Endometrial microvascular endothelial cells (primary cell): ENCODE results near the gene TCF4. TPM values are rescaled to one million over a fixed set of nuclear protein-coding genes. Genes with fewer than 3 reads are reported as not detected.

Experiments used
- in situ Hi-C: cut with HindIII; loops from 2 replicates; pipeline ENCODE4 v1.10.0; 2017; ENCODE audit warnings: low sequenced_read_pairs, low pct_unique_long_range_greater_than_20kb; ENCODE audit errors: inconsistent ontology term
- total RNA-seq: library from RNA; depleted of rRNA; stranded (reverse); fragments of >200 nt; gene quantifications from one replicate; pipeline ENCODE4 v1.2.3, GENCODE V29; 2015; ENCODE audit errors: inconsistent ontology term

The TCF4 gene
- total RNA-seq, 1 donor from 2014 or later: 80.0 TPM

DNA sequence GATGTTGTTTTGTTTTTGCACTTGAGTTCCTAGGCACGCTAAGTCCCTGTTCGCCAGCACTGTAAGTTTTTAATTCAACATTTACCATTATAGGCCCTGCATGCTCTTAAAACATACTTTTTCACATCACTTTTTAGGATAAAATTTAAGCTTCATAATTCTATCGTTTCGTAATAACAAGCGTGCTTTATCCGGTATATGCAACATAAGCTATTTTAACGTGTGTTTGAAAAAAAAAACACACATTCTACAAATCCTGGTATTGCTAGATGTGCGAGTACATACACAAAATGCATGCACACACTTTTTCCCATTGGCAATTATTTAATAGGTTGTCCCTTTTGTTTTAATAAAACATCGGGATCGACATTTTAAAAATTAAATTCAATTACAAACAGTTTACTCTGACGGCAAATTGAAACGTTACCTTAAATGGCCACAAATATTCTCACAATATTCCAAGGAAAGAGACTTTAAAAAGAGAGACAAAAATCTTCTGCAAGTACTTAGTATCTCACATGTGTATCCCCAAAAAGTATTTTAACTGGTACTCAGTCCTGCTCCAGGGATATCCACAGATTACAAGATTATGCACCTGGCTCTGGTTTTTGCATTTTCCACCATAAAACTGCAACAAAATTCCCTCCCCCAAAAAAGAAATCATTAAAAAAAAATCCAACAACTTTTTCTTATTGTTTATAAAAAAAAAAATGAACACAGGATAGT, 1.0 kb upstream of the TCF4 start:
- in situ Hi-C loops: no loop called here

DNA sequence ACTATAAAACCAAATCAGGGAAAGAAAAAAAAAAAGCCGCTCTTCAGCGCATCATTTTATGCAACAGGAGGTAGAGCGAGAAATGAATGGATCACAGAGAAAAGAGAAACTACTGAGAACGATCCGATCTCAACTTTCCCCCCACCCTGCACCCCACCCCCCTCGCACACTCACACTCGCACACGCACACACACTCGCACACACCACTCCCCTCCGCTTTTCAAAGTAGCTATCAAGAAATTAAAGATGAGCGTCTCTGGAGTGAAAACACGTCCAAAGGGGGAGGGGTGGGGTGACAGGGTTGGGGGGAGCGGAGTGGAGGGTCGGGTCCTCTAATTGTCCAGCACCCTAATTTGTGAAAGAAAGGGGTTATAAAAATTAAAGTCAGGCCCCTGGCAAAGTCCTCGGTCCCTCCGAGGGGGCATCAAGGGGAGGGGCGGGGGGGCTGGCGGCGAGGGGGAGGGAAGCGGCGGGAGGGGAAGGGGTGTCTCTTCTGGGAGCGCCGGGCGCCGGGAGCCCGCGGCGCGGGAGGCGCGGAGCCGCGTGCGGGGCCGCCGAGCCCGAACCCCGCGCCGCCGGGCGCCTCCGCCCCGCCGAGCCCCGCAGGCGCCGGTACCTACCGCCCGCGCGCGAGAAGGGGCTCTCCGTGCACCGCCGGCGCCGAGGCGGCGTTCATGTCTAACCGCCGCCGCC, 428 bp downstream of the TCF4 start:
- in situ Hi-C loops: no loop called here

DNA sequence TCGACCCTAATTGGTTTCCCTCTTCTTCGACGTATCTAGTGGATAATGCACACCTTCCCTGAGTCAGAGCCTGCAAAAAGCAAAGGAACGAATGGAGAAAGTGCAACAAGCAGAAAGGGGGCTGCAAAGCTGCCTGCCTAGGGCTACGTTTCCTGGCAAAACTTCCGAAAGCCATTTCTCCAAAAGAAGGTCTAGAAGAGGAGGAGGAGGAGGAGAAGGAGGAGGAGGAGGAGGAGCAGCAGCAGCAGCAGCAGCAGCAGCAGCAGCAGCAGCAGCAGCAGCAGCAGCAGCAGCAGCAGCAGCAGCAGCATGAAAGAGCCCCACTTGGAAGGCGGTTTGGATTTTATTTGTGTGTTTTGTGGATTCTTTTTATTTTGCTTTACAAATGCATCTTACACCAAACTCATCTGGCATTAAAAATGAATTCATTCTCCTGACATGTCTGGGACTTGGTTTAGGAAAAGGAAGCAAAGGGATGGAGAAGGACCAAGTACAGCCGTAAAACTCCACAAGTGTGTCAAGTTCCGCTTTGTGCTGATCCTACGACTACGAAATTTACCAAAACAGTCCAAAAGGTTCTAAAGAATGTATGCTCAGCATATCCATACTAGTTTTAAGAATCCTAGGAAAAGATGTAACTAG, 2.0 kb downstream of the TCF4 start:
- in situ Hi-C loops: no loop called here

DNA sequence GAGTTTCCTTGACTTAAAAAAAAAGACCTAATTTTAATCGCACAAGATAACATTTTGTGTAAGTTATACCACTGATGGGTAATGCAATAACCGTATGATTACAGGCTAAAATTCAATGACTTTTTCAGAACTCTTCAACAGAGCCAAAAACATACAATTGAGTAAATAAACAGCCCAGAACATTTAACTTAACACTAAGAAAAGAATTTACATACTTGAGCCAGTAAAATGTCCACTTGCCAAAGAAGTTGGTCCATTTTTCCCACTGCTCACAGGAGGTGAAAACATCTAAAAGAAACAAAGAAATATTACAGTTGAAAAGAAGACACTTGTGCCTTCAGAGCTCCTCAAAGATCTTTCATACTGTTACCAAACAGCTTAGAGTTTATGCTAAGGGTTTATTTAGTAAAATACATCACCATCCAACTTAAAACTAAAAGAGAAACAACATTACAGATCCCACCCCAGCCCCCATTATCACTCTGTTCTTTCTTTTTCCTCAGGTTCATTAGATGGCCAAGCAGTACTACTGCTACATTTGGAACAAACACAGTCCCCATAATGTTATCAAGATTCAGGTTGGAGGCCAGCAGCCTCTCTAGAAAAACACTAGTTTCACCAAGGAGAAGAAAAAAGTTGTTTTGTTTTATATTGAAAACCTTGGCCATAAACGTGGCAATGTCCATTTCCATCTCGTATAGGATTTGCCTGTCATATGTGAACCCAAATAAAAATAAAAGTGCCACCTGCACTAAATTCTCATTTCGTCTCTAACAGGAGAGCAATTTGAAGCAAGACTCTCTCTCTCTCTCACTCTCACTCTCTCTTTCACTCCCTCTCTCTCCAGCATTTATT, 2.7 kb downstream of the TCF4 start:
- in situ Hi-C loops: no loop called here

DNA sequence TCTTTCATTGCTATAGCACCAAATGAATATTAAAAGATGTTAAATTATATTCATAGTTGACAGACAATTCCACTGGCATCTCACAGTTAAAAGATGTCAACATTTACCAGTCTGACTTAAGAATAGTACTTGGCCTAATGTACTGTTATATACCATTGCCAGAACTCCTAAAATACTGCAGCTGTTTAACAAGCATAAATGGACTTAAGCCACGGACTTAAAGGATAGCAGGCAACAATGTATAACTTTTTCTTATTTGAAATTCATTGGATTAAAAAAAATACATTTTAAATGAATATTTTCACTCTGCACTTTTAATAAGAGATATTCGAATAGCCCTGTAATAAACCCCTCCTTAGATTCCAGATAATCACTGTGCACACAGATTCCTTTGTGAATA, 3.8 kb downstream of the TCF4 start:
- in situ Hi-C loops: no loop called here

DNA sequence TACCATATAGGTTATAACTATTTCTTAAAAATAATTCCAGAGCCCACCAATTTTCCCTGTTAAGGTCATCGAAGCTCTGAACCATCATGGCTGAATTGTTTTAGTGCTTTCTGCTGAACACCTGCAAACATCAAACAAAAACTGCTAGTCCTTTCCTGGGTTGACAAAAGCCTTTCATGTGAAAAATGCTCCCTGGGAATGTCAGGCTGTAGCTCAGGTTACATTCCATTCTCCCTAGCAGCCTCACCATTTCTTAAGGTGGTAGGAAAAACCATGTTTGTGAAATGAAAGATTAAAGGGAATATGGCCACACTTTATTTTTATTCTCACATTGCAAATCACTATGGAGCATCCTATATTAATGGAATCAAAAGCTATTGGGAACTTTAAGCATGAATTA, 5.7 kb downstream of the TCF4 start:
- in situ Hi-C loops: no loop called here

DNA sequence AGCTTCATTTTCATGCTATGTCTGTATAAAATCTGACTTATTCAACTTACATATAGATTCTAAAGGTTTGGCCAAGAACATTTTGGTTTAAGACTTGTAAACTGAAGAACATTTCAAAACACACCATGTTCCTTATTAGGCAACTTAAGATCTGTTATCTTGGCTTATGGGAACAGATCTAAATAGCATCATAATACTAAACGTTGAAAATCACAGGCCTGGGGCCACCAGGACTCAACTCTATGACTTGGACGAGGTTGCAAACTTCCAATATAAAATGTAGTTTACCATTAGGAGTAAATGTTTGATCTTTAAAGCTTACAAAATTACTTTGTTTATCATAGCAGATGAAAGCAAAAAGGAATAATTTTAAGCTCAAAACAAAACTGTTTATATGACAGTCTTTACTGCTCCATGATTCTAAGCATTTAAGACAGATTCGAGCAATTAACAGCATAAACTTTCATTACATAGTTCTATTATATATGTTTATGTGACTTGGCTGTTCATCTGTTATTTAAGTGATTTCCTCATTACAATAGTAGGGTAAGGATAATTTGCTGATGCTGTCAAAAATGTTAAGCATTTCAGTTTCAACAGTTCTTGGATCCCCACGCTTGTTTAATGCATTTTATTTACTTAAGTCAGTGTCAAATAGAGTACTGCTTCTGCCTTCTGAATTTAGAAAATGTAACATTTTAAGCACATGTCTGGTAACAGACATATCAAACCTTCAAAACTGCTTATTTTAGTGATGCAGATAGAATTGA, 8.3 kb downstream of the TCF4 start:
- in situ Hi-C loops: loop anchor here (5.0 kb wide), 1 partner anchor 67 kb away; no protein-coding TSS in a partner anchor

DNA sequence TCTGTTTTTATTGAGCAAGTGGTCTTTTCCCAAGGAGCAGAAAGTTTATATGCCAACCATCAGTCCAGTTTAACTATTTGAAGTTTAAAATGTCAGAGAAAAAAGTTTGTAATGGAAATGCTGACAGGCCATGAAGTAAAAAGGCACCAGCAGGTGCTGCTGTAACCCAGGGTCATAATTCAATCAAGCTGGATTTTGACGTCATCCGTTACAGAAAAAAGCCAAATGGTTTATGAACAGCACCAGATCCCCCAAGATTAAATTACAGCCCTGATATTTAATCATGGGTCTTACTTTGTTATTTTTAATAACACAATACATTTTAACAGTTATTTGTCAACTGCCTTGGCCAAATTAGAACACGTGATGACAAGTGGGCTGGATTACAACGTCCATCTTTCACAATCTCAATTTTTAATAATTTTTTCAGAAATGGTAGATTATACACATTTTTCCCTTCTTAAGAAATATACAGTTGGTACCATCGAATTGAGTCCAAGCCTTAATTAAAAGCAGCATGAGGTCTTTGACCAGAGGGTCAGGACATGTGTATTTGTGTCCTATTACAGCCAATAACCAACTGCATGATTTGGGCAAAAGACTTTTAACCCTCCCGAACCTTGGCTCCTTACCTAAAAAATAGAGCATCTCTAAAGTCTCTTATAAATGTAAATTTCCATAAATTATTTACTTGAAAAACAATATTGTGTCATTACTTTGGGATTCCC, 10.0 kb downstream of the TCF4 start:
- in situ Hi-C loops: loop anchor here (5.0 kb wide), 1 partner anchor 66 kb away; no protein-coding TSS in a partner anchor

DNA sequence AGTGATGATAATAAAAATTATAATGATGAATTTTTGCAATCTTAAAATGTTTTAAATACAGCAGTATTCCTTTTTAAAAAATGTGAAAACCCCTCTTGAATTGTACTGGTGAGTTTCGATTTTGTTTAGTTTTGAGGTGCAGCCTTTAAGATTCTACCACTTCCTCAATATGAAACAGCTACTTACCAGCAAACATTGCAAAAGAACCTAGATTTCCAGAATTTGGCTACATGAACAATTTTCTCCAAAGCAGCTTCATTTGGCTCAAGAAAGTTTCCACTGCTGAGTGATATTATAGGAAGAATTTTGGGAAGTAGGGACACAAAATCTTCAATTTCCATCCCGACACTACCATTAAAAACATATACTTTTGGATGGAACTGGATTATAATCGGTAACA, 12.0 kb downstream of the TCF4 start:
- in situ Hi-C loops: loop anchor here (5.0 kb wide), 1 partner anchor 64 kb away; no protein-coding TSS in a partner anchor

DNA sequence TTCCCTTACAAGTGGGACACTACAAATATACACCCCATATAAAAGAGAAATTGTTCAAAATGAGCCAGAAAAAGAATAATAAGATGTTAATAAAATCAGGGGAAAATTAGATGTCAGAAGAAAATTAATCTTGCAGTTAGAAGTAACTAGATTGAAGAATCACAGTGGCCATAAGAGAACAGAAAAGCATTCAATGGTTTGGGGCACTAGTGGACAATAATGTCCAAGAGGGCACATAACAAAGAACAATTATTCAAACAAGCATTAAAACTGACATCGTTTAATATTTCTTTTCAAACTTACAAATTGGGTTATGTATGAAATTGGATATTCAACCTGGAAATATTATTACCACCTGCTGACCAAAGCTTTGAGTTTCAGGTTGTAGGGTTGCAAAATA, 12.9 kb downstream of the TCF4 start:
- in situ Hi-C loops: loop anchor here (5.0 kb wide), 1 partner anchor 63 kb away; no protein-coding TSS in a partner anchor

DNA sequence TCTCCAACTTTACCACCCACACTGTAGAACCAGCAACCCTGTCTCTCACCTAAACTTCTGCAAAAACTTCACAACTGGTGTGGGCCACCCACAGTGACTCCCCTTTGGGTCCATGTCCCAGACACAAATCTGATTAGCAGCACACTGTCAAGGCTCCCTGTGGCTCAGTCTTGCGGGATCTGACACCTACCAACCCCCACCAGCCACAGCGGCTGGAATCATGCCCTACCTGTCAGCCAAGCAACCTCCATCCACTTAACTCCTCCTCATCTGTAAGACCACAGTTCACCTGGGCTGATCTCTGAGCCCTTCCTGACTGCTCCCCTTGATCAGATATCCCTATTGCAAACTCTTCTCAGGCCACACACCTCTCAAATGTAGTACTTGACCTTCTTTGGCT, 14.6 kb downstream of the TCF4 start:
- in situ Hi-C loops: no loop called here

DNA sequence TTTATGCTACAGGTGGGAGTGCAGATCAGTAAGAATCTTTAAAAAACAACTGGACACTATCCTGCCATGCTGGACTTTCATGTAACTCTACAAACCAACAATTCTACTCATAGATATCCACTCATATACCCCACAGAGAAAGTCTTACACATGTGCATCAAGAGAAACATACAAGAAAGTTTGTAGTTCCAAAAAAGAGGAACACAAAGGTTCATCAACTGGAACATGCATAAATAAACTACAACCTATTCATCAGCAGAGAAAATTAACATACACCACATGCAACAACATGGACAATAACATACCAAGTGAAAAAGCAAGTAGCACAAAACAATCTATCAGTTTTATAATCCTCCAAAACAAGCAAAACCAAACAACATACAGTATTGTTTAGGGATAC, 17.0 kb downstream of the TCF4 start:
- in situ Hi-C loops: no loop called here

DNA sequence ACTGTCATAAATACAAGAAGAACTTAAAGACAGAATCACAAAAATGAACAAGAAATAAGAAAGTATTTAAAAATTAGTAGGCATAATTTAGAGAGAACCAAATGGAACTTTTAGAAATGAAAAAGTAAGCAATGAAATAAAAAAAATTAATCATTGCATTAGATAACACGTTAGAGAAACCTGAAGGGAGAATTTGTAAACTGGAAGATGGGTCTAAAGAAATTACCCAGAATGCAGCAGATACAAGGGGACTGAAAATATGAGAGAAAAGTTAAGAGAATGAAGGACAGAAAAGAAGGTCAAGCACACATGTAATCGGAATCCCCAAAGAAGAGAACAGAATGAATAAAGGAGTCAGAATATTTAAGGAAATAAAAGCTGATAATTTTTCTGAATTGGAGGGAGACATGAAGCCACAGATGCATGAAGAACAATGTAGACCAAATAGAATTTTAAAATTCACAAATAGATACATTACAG, 21.5 kb downstream of the TCF4 start:
- in situ Hi-C loops: no loop called here

DNA sequence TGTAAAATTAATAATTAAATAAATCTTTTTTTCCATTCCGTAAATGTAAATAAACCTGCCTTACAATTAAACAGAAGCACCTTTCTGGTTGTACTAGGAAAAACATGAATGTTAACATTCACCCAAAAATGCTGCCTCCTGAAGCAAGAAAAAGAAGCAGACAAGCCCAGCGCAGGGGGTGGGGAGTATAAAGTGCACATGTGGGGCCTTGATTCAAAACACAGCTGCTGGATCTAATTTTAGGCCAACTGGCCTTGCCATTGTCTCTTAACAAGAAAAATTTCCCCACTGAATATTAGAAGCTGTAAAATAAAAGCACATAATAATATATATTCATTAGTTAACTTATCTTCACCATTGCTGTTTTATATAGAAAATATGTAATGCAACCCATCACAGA, 28.3 kb downstream of the TCF4 start:
- in situ Hi-C loops: no loop called here

DNA sequence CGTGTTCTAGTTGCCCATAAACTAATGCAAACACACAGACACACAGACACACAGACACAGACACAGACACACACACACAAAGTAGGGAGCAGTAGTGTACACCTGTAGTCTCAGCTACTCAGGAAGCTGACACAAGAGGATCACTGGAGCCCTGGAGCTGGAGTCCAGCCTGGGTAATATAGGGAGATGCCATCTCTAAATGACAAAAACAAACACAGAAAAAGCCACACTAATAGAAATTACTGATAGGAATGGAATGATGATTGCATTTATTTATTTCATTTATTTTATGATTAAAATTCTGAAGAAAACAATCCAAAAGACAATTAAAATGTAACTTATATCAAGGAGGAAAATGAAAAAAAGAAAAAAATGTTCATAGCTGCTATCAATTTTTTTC, 30.8 kb downstream of the TCF4 start:
- in situ Hi-C loops: no loop called here

DNA sequence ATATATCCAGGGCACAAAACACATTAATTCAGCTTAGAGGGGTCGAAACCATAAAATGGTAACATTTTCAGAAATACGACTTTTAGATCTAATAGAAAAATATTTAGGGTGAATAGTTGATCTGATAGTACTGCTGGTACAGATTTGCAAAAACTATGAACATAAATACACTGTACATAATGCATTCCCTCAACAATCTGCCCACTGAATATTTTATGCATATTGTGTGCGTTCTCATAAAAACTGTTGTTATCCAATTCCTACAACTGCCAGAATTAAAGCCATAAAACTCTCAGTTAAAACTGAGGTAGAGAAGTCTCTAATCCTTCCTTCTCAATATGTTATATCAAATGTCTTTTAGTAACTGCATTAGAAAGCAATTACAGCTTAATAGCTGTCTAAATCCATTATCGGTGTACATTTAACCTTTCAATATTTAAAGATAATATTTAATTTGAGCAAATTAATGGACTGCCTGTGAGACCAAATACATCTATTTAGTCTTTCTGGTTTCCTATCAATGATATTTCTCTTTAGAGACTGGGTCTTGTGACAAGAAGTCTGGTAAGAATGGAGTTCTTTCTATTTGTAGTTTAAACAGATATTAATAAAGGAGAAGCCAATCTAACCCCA, 32.5 kb downstream of the TCF4 start:
- in situ Hi-C loops: no loop called here

DNA sequence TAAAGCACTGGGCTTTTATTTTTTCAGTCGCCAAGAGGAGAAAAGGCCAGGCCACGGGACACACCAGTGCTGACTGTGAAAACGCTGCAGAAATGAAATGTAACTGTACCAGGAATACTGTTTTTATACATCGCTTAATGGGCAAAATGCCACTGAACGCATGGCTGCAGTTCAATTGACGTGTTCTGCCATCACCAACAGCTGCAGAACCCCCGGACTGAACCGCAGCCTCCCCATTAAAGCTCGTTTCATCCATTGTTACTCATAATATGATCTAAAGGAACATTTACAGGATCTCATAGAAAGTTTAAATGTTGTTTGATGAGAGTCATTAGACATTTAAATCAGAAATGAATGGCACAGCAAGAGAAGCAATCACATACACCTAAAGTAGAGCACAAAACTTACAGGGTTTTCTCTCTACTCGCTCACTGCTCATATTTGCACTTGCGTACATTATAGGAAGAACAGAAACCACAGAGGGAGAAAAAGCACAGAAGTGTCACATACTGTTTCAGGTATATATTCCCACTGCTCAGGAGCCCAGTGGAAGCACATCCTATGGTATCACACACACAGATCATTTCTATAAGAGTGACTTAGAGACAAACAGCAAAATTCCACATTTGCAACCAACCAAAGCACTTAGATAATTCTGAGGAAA, 35.3 kb downstream of the TCF4 start:
- in situ Hi-C loops: no loop called here
